Subcutaneous adipose tissue (tissue), 4 donors: ENCODE data around the gene VARS1. TPM values are rescaled to one million over a fixed set of nuclear protein-coding genes. Genes with fewer than 3 reads are reported as not detected.

Experiments
- small RNA-seq: library from RNA; depleted of rRNA; stranded (forward); fragments of <200 nt; gene quantifications from one replicate; pipeline ENCODE3, GENCODE V24; 2016
- total RNA-seq, 4 donors: library from RNA; depleted of rRNA; stranded (reverse); fragments of >200 nt; gene quantifications; one replicate each; pipeline ENCODE4 v1.1.0, GENCODE V29; 2016
- TF ChIP-seq, protein P1 (sequence below): fragments of 450-650 bp; IDR thresholded peaks from one replicate; pipeline ENCODE4 v1.5.1; 2016; ENCODE audit warnings: low read depth, mild to moderate bottlenecking, control low read depth, antibody characterized with exemption, moderate library complexity

The VARS1 gene
- total RNA-seq, 4 donors from 2014 or later = 20.6 to 49.7 (median 31.2) TPM

DNA sequence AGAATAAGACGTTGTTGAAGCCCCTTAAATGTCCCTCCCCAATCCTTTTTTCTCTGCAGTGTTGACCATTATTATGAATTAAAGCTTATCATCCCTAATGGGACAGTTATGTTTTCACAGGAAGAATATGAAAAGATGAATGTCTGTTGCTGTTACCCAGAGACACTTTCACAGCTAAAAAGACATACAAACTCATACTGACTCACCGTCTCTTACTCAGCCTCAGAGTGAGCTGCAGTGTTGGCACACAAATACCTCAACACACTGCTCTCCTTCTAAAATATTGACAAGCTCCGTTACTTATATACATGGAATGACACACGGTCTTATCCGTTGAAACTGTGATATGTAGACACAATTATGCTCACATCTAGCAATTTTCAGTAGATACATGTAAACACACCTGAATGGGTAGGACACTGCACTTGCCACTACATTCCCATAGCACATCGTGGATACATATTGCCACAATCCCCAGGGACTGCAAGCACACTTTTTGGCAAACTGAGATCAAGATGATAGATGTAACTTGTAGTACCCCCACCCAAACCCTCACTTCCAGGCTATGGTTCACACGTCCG is 42.7 kb downstream of the VARS1 start:
- TF ChIP-seq, protein P1, sequence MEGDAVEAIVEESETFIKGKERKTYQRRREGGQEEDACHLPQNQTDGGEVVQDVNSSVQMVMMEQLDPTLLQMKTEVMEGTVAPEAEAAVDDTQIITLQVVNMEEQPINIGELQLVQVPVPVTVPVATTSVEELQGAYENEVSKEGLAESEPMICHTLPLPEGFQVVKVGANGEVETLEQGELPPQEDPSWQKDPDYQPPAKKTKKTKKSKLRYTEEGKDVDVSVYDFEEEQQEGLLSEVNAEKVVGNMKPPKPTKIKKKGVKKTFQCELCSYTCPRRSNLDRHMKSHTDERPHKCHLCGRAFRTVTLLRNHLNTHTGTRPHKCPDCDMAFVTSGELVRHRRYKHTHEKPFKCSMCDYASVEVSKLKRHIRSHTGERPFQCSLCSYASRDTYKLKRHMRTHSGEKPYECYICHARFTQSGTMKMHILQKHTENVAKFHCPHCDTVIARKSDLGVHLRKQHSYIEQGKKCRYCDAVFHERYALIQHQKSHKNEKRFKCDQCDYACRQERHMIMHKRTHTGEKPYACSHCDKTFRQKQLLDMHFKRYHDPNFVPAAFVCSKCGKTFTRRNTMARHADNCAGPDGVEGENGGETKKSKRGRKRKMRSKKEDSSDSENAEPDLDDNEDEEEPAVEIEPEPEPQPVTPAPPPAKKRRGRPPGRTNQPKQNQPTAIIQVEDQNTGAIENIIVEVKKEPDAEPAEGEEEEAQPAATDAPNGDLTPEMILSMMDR = no peak

DNA sequence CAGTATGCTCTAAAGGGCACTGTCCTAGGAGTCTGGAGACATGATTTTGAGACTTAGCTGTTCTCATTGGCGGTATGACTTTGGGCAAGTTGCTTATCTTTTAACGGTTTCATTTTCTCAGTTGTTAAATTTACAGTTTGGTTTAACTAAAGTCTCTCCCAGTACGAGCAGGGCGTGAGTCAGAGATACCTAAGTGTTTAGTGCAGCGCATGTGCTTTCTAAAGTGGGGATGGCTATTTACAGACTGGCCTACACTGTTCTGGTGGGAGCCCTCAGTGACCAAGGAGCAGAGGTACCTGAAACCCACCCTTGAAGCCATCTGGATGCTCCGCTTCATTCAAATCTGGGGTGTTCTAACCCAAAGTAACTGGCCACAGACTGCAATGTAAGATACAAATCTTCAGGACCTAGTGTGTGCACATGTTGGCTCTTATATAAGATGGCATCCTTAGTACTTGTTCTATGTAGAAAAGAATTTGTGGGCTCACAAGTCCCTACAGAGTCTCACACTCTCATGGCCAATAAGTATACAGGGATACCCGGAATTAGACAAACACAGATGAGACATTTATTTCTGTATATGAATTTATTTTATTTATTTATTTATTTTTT is 45.0 kb downstream of the VARS1 start:
- TF ChIP-seq, protein P1 = no peak

DNA sequence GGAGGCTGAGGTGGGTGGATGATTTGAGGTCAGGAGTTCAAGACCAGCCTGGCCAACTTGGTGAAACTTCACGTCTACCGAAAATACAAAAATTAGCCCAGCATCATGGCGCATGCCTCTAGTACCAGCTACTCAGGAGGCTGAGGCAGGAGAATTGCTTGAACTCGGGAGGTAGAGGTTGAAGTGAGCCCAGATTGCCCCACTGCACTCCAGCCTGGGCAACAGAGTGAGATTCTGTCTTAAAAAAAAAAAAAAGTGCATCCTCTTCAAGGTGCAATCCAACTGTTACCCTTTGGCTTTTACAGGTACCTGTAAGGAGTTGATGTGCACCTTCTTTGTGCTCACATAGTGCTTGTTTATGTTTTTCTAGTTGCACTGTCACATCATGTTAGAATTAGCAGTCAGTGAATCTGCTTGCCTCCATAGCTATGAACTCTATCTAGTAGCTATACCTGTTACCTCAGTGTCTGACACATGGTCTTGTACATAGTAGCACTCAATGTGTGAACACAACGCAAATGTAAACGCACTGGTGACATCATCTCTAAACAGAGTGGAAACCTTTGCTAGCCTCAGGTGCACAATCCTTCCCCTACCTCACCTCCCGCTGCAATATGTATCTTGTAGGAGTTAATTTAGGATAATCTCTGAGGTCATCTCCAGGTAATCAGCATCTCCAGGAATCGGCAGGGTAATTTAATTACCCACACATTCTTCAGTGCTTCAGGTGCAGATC is 46.1 kb downstream of the VARS1 start:
- TF ChIP-seq, protein P1 = no peak

Small RNA genes lying within 50 kb of the gene (small RNA-seq; reads per million reads assigned to genes)
- gene MSH5-SAPCD1 = not detected
- 0.49 reads per million for gene RF00019
- not detected for gene RNU6-850P
- not detected for gene SAPCD1
- 578 reads per million, percentile 99 among the genes with 10 or more reads in this experiment for gene SNORD48
- gene SNORD52 = not detected

Other genes starting within 250 kb of the VARS1 start
- 1 to 10 TPM in 1 of 4 donors, under 1 TPM in 1, not detected in 2; 0.68 to 1.5 TPM for gene ATP6V1G2, start 249.1 kb downstream of the VARS1 start, total RNA-seq
- gene NFKBIL1, start 248.1 kb downstream of the VARS1 start, total RNA-seq = 10 to 100 TPM in 3 of 4 donors, 1 to 10 TPM in 1; 5.2 to 54.4 (median 28.1) TPM
- not detected for gene LTA, start 223.5 kb downstream of the VARS1 start, total RNA-seq
- under 1 TPM in 2 of 4 donors, not detected in 2; 0.22 to 0.82 TPM for gene TNF, start 220.2 kb downstream of the VARS1 start, total RNA-seq
- under 1 TPM in 2 of 4 donors, not detected in 2; 0.66 to 0.85 TPM for gene LTB, start 213.3 kb downstream of the VARS1 start, total RNA-seq
- gene LST1, start 209.5 kb downstream of the VARS1 start, total RNA-seq = 10 to 100 TPM; 10.4 to 53.9 (median 12.5) TPM
- under 1 TPM in 1 of 4 donors, not detected in 3; 0.68 TPM for gene NCR3, start 202.7 kb downstream of the VARS1 start, total RNA-seq
- 100 to 1,000 TPM in 2 of 4 donors, 10 to 100 TPM in 2; 30.9 to 177 (median 76.2) TPM for gene AIF1, start 180.5 kb downstream of the VARS1 start, total RNA-seq
- 10 to 100 TPM; 36.0 to 79.5 (median 46.5) TPM for gene PRRC2A, start 175.0 kb downstream of the VARS1 start, total RNA-seq
- 100 to 1,000 TPM; 152 to 230 (median 170) TPM for gene BAG6, start 143.1 kb downstream of the VARS1 start, total RNA-seq
- gene APOM, start 139.9 kb downstream of the VARS1 start, total RNA-seq = 1 to 10 TPM; 1.5 to 4.4 (median 3.1) TPM
- gene C6orf47, start 135.0 kb downstream of the VARS1 start, total RNA-seq = 10 to 100 TPM; 12.9 to 19.2 (median 15.7) TPM
- 10 to 100 TPM; 13.4 to 20.0 (median 16.7) TPM for gene GPANK1, start 130.8 kb downstream of the VARS1 start, total RNA-seq
- gene CSNK2B, start 129.7 kb downstream of the VARS1 start, total RNA-seq = 100 to 1,000 TPM; 146 to 170 (median 165) TPM
- 10 to 100 TPM in 1 of 4 donors, 1 to 10 TPM in 3; 4.4 to 19.2 (median 6.5) TPM for gene LY6G5B, start 125.8 kb downstream of the VARS1 start, total RNA-seq
- gene LY6G5C, start 114.7 kb downstream of the VARS1 start, total RNA-seq = 1 to 10 TPM in 2 of 4 donors, not detected in 2; 1.4 to 1.5 TPM
- 10 to 100 TPM; 29.2 to 45.1 (median 35.6) TPM for gene ABHD16A, start 92.4 kb downstream of the VARS1 start, total RNA-seq
- gene LY6G6F, start 88.9 kb downstream of the VARS1 start, total RNA-seq = not detected
- gene LY6G6D, start 80.4 kb downstream of the VARS1 start, total RNA-seq = not detected
- gene LY6G6C, start 74.0 kb downstream of the VARS1 start, total RNA-seq = not detected
- under 1 TPM in 1 of 4 donors, not detected in 3; 0.33 TPM for gene MPIG6B, start 72.4 kb downstream of the VARS1 start, total RNA-seq
- gene DDAH2, start 66.5 kb downstream of the VARS1 start, total RNA-seq = 100 to 1,000 TPM; 112 to 189 (median 160) TPM
- 100 to 1,000 TPM; 181 to 503 (median 311) TPM for gene CLIC1, start 59.2 kb downstream of the VARS1 start, total RNA-seq
- gene MSH5, start 55.7 kb downstream of the VARS1 start, total RNA-seq = 10 to 100 TPM in 2 of 4 donors, 1 to 10 TPM in 2; 7.5 to 24.5 (median 9.0) TPM
- 1 to 10 TPM in 2 of 4 donors, not detected in 2; 2.0 to 8.3 TPM for gene SAPCD1, start 33.1 kb downstream of the VARS1 start, total RNA-seq
- gene VWA7, start 18.4 kb downstream of the VARS1 start, total RNA-seq = not detected
- 10 to 100 TPM; 14.3 to 27.5 (median 24.0) TPM for gene LSM2, start 11.2 kb upstream of the VARS1 start, total RNA-seq
- 1 to 10 TPM in 3 of 4 donors, under 1 TPM in 1; 0.65 to 2.9 (median 1.2) TPM for gene HSPA1L, start 19.5 kb upstream of the VARS1 start, total RNA-seq
- 100 to 1,000 TPM; 100 to 210 (median 165) TPM for gene HSPA1A, start 19.8 kb upstream of the VARS1 start, total RNA-seq
- 100 to 1,000 TPM in 2 of 4 donors, 10 to 100 TPM in 2; 61.8 to 153 (median 91.6) TPM for gene HSPA1B, start 32.0 kb upstream of the VARS1 start, total RNA-seq
- gene NEU1, start 67.1 kb upstream of the VARS1 start, total RNA-seq = 10 to 100 TPM; 24.9 to 46.6 (median 40.2) TPM
- under 1 TPM in 1 of 4 donors, not detected in 3; 0.51 TPM for gene SLC44A4, start 83.2 kb upstream of the VARS1 start, total RNA-seq
- gene EHMT2, start 101.9 kb upstream of the VARS1 start, total RNA-seq = 10 to 100 TPM in 3 of 4 donors, 1 to 10 TPM in 1; 9.5 to 33.3 (median 23.3) TPM
- gene ZBTB12, start 106.3 kb upstream of the VARS1 start, total RNA-seq = 1 to 10 TPM in 1 of 4 donors, under 1 TPM in 3; 0.38 to 1.7 (median 0.93) TPM
- gene C2, start 132.0 kb upstream of the VARS1 start, total RNA-seq = 10 to 100 TPM; 16.4 to 96.4 (median 34.6) TPM
- 10 to 100 TPM; 25.1 to 35.4 (median 33.8) TPM for gene CFB, start 150.3 kb upstream of the VARS1 start, total RNA-seq
- 10 to 100 TPM; 58.8 to 96.6 (median 68.5) TPM for gene NELFE, start 163.2 kb upstream of the VARS1 start, total RNA-seq
- gene SKIC2, start 163.4 kb upstream of the VARS1 start, total RNA-seq = 10 to 100 TPM; 16.1 to 44.6 (median 32.2) TPM
- 10 to 100 TPM; 11.1 to 17.5 (median 12.4) TPM for gene DXO, start 176.4 kb upstream of the VARS1 start, total RNA-seq
- 10 to 100 TPM in 3 of 4 donors, 1 to 10 TPM in 1; 5.1 to 17.2 (median 13.5) TPM for gene C4A, start 186.3 kb upstream of the VARS1 start, total RNA-seq
- 10 to 100 TPM in 1 of 4 donors, 1 to 10 TPM in 3; 5.1 to 17.3 (median 8.9) TPM for gene C4B, start 219.0 kb upstream of the VARS1 start, total RNA-seq
- under 1 TPM in 1 of 4 donors, not detected in 3; 0.57 TPM for gene CYP21A2, start 242.7 kb upstream of the VARS1 start, total RNA-seq